ENCODE measurements around the gene TAGLN. TPM values are rescaled to one million over a fixed set of nuclear protein-coding genes. Genes with fewer than 3 reads are reported as not detected.
A peak's percentile ranks its signal among the peaks of the same experiment; 100 is the strongest.

The TAGLN gene
- total and polyA plus RNA-seq, 2 of the 8 experiments (the other 6 are each of a cell fraction or from before 2014, with no cell fraction given), result 140 to 300 TPM

DNA sequence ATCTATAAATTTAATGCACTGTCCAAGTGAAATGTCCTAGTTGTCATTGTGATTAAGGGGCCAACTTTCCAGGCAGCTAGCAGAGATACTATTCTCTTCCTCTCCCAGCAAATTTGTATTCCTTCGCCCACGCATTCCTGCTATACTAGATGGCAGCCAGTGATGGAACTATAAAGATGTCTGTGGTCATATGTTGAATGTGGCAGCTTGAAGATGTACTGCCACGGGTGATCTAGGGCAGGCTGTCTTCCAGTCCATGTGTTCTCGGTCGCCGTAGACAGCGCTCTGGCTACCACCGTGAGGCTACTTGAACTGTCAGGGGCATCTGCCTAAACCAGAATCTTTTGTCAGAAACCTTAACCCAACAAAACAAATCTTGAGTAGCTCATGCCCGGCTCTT is 29.0 kb upstream of the TAGLN start:
- H3K4ac ChIP-seq (replicated peaks; ENCODE audit: insufficient read length, low read depth, low read length), result no peak overlapping the region
- peak overlapping the region in 1 of 4 experiments; percentile 16; a peak in 1 of 7 replicates for H3K9ac ChIP-seq (replicated peaks in 1 of 4; ENCODE audit: extremely low read depth in 1 of 4, low read depth in 3 of 4, low read length in 3 of 4)
- H2BK20ac ChIP-seq (ENCODE audit: low read length), result no peak overlapping the region
- H3K4me2 ChIP-seq (ENCODE audit: insufficient read depth in 1 of 2, low read depth in 2 of 2, low read length in 2 of 2), result no peak overlapping the region
- no peak overlapping the region for H3K56ac ChIP-seq (replicated peaks; ENCODE audit: insufficient read length, low read depth, low read length)
- H3K14ac ChIP-seq (ENCODE audit: insufficient read length), result no peak overlapping the region
- no peak for DNase-seq (ENCODE audit: low read depth in 1 of 2, low spot score in 2 of 2)
- H3K4me1 ChIP-seq (replicated peaks in 1 of 4; ENCODE audit: control insufficient read depth in 3 of 4, insufficient read depth in 4 of 4, low read length in 3 of 4), result no peaks in the 10 kb centered on the region
- H3K36me3 ChIP-seq (ENCODE audit: control insufficient read depth in 2 of 4, insufficient read depth in 4 of 4, low read length in 3 of 4), result peaks cover 5 to 54% (median 28%) of the 10 kb centered on the region in 4 experiments; a peak in 7 of 8 replicates
- no peak overlapping the region for H3K23ac ChIP-seq (ENCODE audit: insufficient read length)
- ChIA-PET CTCF (ENCODE audit: partially characterized antibody) (interaction anchor here (0.6 to 2.0 kb wide), 7 partner anchors 11 to 1428 kb away, joined by 3 to 9 read pairs (median 3); partner anchors contain the start of gene PAFAH1B2), POLR2A (ENCODE audit: partially characterized antibody) (interaction anchor here (0.6 to 4.3 kb wide), 10 partner anchors 9 to 75 kb away, joined by 3 to 35 read pairs (median 5); partner anchors contain the start of genes PAFAH1B2 and SIDT2)
- H3K23me2 ChIP-seq (ENCODE audit: low read depth, low read length), result no peaks in the 10 kb centered on the region
- no peak overlapping the region for H3K27ac ChIP-seq (ENCODE audit: low read depth, low read length)
- H4K91ac ChIP-seq (replicated peaks; ENCODE audit: insufficient read length, low read length), result no peak overlapping the region
- peaks cover 0 to 4% of the 10 kb centered on the region in 2 experiments; a peak in 1 of 4 replicates for H3K79me2 ChIP-seq (ENCODE audit: control insufficient read depth in 1 of 2, insufficient read depth in 2 of 2, low read length in 2 of 2)
- no peak overlapping the region for H2BK120ac ChIP-seq (replicated peaks; ENCODE audit: low read depth, low read length)
- FAIRE-seq, result no peak
- H3K4me3 ChIP-seq (ENCODE audit: extremely low read depth in 1 of 4, insufficient read depth in 2 of 4, low read depth in 3 of 4, low read length in 4 of 4), result no peak overlapping the region
- H4K8ac ChIP-seq (ENCODE audit: extremely low read depth, insufficient read depth, low read length), result peak overlapping the region; percentile 41; the same call in 1 of the 2 replicates
- H4K20me1 ChIP-seq (replicated peaks in 1 of 2; ENCODE audit: control insufficient read depth in 1 of 2, insufficient read depth in 2 of 2, low read length in 2 of 2), result peaks cover 1 to 2% of the 10 kb centered on the region in 2 experiments
- H2BK5ac ChIP-seq (ENCODE audit: low read depth, low read length), result no peak overlapping the region
- H3K18ac ChIP-seq (ENCODE audit: extremely low read depth, low read length), result no peak overlapping the region
- no peak overlapping the region for H2BK15ac ChIP-seq (ENCODE audit: low read length)
- H3K27me3 ChIP-seq (replicated peaks in 1 of 4; ENCODE audit: control insufficient read depth in 3 of 4, extremely low read depth in 1 of 4, insufficient read depth in 3 of 4, low read length in 3 of 4), result no peaks in the 10 kb centered on the region
- H2AK5ac ChIP-seq (ENCODE audit: low read depth, low read length), result no peak overlapping the region
- no peaks in the 10 kb centered on the region; the same call in 1 of the 2 replicates for H3K79me1 ChIP-seq (ENCODE audit: low read depth, low read length)
- H3K9me3 ChIP-seq (ENCODE audit: insufficient read depth in 2 of 2, low read depth in 1 of 2, low read length in 1 of 2), result no peaks in the 10 kb centered on the region
- no peak overlapping the region for H4K5ac ChIP-seq (ENCODE audit: insufficient read length, low read depth, low read length)
- no peak overlapping the region for H2BK12ac ChIP-seq (ENCODE audit: low read depth, low read length)
- 97% methylated on average over 9 of the region's 9 CpGs; no CpG with 5 or more reads in 1 of the 2 experiments for WGBS, 2 experiments (ENCODE audit: extremely low coverage in 1 of 2, insufficient coverage in 1 of 2, insufficient read length in 1 of 2, insufficient replicate concordance in 2 of 2, low coverage in 1 of 2, low lambda C conversion rate in 2 of 2, missing lambda C conversion rate in 1 of 2)
- no peak overlapping the region for H2AFZ ChIP-seq (ENCODE audit: low read length)
- TF ChIP-seq CHD2 (IDR thresholded peaks at IDR 0.05; ENCODE audit: low read length), result no peak
- TF ChIP-seq KDM4A (IDR thresholded peaks at IDR 0.05; ENCODE audit: low read depth, low read length, severe bottlenecking), result no peak
- no peak for TF ChIP-seq SIN3A (conservative IDR thresholded peaks at IDR 0.05 in 1 of 2, IDR thresholded peaks at IDR 0.05 in 1 of 2; ENCODE audit: low read depth in 1 of 2, low read length in 2 of 2)
- TF ChIP-seq SUZ12 (IDR thresholded peaks at IDR 0.05; ENCODE audit: low read length), result no peak
- TF ChIP-seq SP4 (IDR thresholded peaks at IDR 0.05; ENCODE audit: low read length), result no peak
- no peak for TF ChIP-seq EP300 (IDR thresholded peaks at IDR 0.05; ENCODE audit: borderline replicate concordance in 1 of 2, low read depth in 2 of 2, low read length in 2 of 2)
- TF ChIP-seq JUND (IDR thresholded peaks at IDR 0.05; ENCODE audit: low read length), result no peak
- TF ChIP-seq CTBP2 (IDR thresholded peaks at IDR 0.05; ENCODE audit: borderline replicate concordance, insufficient read depth, insufficient read length, low read length), result no peak
- TF ChIP-seq, protein P1, sequence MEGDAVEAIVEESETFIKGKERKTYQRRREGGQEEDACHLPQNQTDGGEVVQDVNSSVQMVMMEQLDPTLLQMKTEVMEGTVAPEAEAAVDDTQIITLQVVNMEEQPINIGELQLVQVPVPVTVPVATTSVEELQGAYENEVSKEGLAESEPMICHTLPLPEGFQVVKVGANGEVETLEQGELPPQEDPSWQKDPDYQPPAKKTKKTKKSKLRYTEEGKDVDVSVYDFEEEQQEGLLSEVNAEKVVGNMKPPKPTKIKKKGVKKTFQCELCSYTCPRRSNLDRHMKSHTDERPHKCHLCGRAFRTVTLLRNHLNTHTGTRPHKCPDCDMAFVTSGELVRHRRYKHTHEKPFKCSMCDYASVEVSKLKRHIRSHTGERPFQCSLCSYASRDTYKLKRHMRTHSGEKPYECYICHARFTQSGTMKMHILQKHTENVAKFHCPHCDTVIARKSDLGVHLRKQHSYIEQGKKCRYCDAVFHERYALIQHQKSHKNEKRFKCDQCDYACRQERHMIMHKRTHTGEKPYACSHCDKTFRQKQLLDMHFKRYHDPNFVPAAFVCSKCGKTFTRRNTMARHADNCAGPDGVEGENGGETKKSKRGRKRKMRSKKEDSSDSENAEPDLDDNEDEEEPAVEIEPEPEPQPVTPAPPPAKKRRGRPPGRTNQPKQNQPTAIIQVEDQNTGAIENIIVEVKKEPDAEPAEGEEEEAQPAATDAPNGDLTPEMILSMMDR (IDR thresholded peaks at IDR 0.05; ENCODE audit: control extremely low read depth in 1 of 3, insufficient read depth in 1 of 3, low read depth in 1 of 3, low read length in 3 of 3), result no peak
- no peak for TF ChIP-seq SP1 (IDR thresholded peaks at IDR 0.05; ENCODE audit: low read depth, low read length)
